GM15510 (cell line): ENCODE measurements around the gene STK10.
A peak's percentile ranks its signal among the peaks of the same experiment; 100 is the strongest.

Experiments used
- POLR2A ChIP-seq: IDR thresholded peaks from 3 replicates; pipeline ENCODE4 v1.6.1; 2011; ENCODE audit warnings: borderline replicate concordance; ENCODE audit not compliant: insufficient read length; ENCODE audit errors: extremely low read depth

STK10 gene

DNA sequence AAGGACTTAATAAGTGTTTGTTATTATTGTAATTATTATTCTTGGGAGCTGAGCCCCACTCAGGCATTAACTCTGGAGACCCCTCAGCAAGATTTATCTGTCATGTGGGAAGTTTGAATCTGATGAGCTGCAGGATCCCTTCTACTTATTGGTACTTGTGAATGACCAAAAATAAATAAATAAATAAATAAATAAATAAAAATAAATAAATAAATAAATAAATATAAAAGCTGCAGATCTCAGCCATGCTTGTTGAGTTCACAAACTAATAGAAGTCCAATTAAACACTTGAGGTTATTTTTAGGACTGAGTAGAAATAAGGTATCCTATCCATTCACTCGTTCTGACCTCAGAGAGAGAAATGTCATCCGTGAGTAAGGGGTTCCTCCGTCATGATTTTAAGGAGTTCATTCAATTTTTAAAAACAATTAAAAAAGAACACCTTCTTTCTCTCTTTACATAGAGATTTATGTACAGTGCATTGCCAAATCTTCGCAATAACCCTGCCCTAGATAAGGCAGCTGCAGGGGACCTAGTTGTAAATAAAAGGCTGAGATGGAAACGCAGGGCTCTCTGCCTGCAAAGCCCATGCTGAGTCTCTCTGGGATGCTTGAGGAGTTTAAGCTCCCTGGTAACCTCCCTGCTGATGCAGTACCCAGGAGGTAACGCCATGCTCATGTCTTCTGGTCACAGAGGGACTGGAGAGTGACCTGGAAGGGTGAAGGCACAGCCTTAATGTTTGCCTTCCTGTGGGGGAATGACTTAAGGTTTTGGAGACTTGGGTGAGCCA, 7.2 kb upstream of the STK10 start:
- no peak for TF ChIP-seq POLR2A

- TF ChIP-seq POLR2A: no peak
Measured at GRCh38 chr5:172193872-172194271, 5.8 kb upstream of the STK10 start, which contains the start of gene EFCAB9. TSS of gene EFCAB9 (plus strand) at chr5:172194172. CDS start at chr5:172194173, 1 bp downstream.

DNA sequence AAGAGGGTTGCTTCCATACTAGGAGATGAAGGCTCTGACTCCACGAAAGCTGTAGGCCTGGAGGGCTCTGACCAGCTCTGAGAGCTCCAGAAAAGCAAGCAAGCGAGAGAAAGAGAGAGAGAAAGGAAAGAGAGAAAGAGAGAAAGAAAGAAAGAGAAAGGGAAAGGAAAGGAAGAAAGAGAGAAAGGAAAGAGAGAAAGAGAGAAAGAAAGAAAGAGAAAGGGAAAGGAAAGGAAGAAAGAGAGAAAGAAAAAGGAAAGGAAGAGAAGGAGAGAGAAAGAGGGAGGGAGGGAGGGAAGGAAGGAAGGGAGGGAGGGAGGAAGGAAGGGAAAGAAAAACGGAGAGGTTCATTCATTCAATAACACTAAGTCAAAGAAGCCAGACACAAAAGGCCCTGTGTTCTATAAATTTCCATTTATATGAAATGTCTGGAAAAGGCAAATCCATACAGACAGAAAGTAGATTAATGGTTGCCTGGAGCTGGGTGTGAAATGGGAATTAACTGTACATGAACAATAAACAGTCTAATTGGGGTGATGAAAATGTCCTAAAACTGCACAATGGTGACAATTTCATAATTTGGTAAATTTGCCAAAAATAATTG, 1.8 kb upstream of the STK10 start:
- no peak for TF ChIP-seq POLR2A

DNA sequence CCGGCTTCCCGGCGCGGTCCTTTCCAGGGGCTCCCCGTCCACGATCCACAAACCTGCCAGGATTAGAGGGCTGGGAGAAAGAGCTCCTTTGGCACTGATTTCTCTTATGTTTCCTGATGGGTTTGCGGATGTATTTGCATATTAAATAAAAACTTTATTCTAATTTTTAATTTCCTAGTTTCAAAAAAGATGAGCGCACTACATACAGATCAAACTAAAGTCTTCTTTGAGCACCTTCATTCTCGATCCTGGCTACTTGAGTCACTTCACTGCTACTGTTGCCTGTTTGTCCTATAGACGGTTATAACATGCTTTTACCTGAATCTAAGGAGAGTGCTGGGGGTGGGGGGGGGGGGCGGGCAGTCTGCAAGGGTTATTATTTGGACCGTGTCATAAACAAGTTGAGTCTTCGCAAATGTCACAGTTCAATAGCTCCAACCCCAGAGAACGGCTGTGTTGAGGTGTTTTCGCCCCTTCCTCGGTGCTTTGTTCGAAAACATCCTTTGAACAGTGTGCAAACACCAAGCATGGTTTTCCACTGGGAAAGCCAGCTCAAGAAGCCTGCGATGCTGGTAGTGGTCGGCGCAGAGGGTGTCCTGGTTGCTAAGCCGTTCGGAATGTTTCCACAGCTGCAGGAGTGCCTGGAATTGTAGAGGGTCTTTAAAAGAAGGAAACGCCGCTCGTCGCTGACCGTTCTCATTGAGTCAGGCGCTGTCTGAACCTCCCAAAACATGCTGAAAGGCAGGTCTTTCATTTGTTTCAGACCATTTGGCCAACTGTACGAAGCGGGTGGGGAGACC, 1.1 kb upstream of the STK10 start:
- no peak for TF ChIP-seq POLR2A

- peak; percentile 1 for TF ChIP-seq POLR2A
Measured at GRCh38 chr5:172187118-172188032, 649 bp downstream of the STK10 start.

GRCh38 chr5:172186114-172186695, 1.8 kb downstream of the STK10 start:
- TF ChIP-seq POLR2A: no peak

DNA sequence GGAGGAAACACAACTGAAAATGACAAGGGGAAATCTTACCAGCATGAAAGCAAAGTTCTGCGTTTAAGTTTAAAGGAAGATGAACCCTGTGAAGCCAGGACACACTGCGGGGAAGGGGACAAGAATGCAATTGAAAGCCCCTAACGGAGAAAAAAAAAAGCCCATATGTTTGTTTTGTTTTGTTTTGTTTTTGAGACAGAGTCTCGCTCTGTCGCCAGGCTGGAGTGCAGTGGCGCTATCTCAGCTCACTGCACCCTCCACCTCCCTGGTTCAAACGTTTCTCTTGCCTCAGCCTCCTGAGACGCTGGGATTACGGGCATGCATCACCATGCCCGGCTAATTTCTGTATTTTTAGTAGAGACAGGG, 2.9 kb downstream of the STK10 start:
- TF ChIP-seq POLR2A: no peak

GRCh38 chr5:172183881-172184280, 4.1 kb downstream of the STK10 start:
- TF ChIP-seq POLR2A: no peak

DNA sequence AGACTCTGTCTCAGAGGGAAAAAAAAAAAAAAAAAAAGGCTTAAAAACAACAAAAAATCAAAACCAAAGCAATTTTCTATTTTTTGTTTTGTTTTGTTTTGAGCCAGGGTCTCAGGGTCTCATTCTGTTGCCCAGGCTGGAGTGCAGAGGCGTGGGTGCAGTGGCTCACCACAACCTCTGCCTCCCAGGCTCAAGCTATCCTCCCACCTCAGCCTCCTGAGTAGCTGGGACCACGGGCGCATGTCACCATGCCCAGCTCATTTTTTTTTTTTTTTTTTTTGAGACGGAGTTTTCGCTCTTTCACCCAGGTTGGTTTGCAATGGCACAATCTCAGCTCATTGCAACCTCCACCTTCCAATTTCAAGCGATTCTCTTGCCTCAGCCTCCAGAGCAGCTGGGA, 5.7 kb downstream of the STK10 start:
- no peak for TF ChIP-seq POLR2A

DNA sequence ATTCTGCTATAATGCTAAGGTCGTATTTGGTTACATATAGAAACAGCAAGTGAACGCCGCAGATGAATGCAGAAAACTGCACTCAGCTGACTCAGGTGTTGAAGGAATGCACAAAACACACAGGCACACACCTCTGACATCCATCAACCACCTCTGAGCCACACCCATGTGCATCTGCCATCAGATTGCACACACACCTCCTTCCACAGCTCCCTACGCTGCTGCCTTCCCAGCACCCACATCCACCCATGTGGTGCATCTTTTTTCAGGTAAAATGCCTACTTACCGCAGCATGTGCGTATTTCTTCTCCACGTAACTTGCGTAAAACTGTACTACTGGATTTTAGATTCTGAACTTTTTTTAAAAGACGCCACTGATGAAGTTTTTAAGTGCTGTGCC, 7.1 kb downstream of the STK10 start:
- TF ChIP-seq POLR2A: no peak

DNA sequence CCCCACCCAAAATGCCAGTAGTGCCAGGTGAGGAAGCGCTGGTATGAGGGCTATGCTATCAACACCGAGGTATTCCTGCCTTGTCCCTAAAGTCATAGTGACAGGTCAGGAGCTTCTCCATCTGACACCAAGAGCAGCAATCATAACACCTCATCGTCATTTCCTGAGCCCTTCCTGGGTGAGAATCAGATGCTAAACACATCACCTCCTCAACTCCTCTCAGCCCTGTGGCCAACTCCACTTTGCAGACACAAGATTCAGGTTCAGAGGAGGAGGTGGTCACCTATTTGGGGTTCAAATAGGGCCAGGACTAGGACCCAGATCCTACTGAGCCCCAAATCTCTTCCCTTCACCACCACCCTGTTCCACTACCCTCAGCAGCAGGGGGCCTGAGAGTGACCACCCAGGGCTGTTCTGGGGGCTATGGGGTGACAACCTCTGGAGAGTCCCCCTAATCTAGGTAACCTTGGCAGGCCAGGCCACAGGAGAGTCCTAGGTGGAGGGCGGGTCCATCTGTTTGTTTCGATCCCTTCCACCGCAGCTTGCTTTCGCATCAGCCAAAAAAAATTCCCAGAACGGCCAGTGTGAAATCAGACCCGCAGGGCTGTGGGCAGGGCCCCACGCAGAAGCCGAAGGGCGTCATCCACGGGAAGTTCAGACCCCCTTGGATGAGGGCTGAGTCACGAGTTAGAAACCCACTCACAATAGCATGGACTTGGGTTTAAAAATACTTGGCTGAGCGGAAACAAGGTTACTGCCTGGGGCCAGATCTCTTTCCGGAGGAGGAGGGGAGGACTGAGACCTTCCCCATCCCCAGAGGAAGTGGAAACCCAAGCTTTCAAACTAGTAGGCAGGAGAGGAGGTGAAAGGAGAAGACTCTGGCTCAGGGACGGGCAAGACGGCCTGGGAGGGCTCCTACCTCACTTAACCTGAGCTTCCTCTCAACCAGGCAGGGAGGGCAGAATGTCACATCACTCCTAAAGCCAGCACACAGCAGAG, 8.7 kb downstream of the STK10 start:
- TF ChIP-seq POLR2A: peak; percentile 45

DNA sequence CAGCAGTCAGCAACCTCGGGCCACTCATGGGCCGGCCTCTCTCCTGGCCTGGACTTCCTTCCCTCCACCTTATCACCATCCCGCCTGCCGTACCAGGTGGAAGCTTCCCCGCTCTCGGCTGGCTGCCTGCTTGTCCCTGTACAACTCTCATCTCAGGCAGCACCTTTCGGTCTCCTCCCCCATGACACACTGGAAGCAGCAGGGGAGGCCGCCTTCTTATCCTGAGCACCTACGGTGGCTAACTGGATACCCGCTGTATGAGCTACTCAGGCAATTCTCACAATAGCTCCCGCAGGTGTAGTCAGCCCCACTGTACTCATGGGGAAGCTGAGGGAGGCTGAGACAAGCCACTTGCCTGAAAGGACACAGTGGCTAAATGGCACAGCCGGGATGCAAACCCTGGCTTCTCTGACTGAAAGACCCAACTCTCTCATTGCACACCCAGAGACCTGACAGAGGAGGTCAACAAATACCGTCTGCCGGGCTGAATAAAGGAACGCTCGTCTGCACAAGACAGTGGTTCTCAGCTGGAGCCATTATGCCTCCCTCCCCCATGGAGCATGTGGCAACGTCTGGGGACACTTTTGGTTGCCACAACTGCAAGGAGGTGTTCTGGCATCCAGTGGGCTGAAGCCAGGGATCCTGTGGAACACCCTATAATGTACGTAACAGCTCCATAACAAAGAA, 9.6 kb downstream of the STK10 start:
- no peak for TF ChIP-seq POLR2A
